NB4 (cell line): ENCODE results near the gene CMIP.

Experiments used
- DNase-seq: peaks from one replicate; pipeline ENCODE4 v3.0.0; 2010; ENCODE audit warnings: low read depth
- H3K4me3 ChIP-seq: one replicate; pipeline ENCODE4 v1.5.1; 2011; ENCODE audit warnings: mild to moderate bottlenecking, low read depth, low read length, moderate library complexity
- MYC ChIP-seq: IDR thresholded peaks from 2 replicates; pipeline ENCODE4 v1.6.1; 2011; ENCODE audit warnings: low read depth, low read length
- POLR2A ChIP-seq: IDR thresholded peaks from 2 replicates; pipeline ENCODE4 v1.6.1; 2011; ENCODE audit warnings: mild to moderate bottlenecking; ENCODE audit not compliant: insufficient read length; ENCODE audit errors: extremely low read depth
- TF ChIP-seq, protein P1 (sequence below): IDR thresholded peaks from 2 replicates; pipeline ENCODE4 v1.6.1; 2011; ENCODE audit warnings: low read depth, low read length
- TF ChIP-seq, protein P2 (sequence below): IDR thresholded peaks from one replicate; pipeline ENCODE4 v1.5.1; 2012; ENCODE audit warnings: low read depth, low read length

Gene CMIP

GRCh38 chr16:81453091-81453728, 8.6 kb downstream of the CMIP start:
- DNase-seq = no peak
- H3K4me3 ChIP-seq = no peak overlapping the region
- TF ChIP-seq, protein P1, sequence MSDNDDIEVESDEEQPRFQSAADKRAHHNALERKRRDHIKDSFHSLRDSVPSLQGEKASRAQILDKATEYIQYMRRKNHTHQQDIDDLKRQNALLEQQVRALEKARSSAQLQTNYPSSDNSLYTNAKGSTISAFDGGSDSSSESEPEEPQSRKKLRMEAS = no peak
- TF ChIP-seq MYC (no peak), POLR2A (no peak)
- TF ChIP-seq, protein P2, sequence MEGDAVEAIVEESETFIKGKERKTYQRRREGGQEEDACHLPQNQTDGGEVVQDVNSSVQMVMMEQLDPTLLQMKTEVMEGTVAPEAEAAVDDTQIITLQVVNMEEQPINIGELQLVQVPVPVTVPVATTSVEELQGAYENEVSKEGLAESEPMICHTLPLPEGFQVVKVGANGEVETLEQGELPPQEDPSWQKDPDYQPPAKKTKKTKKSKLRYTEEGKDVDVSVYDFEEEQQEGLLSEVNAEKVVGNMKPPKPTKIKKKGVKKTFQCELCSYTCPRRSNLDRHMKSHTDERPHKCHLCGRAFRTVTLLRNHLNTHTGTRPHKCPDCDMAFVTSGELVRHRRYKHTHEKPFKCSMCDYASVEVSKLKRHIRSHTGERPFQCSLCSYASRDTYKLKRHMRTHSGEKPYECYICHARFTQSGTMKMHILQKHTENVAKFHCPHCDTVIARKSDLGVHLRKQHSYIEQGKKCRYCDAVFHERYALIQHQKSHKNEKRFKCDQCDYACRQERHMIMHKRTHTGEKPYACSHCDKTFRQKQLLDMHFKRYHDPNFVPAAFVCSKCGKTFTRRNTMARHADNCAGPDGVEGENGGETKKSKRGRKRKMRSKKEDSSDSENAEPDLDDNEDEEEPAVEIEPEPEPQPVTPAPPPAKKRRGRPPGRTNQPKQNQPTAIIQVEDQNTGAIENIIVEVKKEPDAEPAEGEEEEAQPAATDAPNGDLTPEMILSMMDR = no peak

DNA sequence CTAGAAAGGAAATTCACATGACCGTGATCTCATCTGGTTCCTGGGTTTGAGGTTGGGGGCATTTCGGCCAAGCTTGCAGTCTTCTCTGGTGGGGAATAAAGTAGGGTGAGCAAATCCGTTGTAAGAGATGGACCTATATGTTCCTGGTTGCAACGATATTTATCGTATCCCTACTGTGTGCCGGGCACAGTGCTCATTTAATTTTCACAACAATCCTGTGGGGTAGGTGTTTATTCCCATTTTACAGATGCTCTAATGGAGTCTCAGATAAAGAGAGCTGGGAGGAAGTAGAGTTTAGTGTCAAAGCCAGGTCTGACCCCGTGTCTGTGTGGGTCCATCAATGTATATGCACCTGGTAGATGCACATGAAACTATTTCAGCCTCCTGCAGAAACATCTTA, 9.4 kb downstream of the CMIP start:
- DNase-seq = no peak
- no peak overlapping the region for H3K4me3 ChIP-seq
- TF ChIP-seq, protein P1 = no peak
- no peak for TF ChIP-seq MYC
- TF ChIP-seq POLR2A = no peak
- TF ChIP-seq, protein P2 = no peak

DNA sequence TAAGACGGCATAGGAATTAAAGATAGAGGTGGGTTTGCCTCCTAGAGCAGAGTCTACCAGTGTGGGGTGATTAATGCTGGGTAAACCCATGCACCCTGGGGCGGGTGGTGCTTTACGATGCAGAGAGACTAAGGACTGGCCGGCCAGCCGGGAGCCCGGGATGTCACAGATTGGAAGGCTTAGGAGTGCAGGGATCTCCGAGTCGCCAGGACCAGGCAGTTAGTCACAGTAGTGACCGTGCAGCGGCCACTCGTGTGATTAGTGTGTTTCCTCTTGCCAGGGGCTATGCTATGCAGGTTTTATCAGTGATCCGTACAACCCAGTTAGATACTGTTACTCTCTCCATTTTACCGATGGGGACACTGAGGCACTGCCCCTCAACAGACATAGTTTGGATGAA, 10.4 kb downstream of the CMIP start:
- TF ChIP-seq, protein P1 = no peak
- TF ChIP-seq POLR2A (no peak), MYC (no peak)
- TF ChIP-seq, protein P2 = no peak

GRCh38 chr16:81455720-81456494, 11.3 kb downstream of the CMIP start:
- DNase-seq = no peak
- H3K4me3 ChIP-seq = no peak overlapping the region
- TF ChIP-seq POLR2A (no peak), MYC (no peak)
- TF ChIP-seq, protein P1 = no peak
- TF ChIP-seq, protein P2 = no peak

More for the DNA sequence above, 10.4 kb downstream of the CMIP start:
- H3K4me3 ChIP-seq = no peak overlapping the region
- no peak for DNase-seq

GRCh38 chr16:81456523-81457325, 12.1 kb downstream of the CMIP start:
- H3K4me3 ChIP-seq = no peak overlapping the region
- TF ChIP-seq, protein P1 = no peak
- TF ChIP-seq POLR2A (no peak), MYC (no peak)
- TF ChIP-seq, protein P2 = no peak
- no peak for DNase-seq
